GM19193 (cell line): ENCODE data around the gene LRRC34.

ENCODE experiments used
- POLR2A ChIP-seq: IDR thresholded peaks from 4 replicates; pipeline ENCODE4 v1.6.1; 2011; ENCODE audit not compliant: insufficient read depth, insufficient read length; ENCODE audit errors: extremely low read depth

LRRC34 gene, protein sequence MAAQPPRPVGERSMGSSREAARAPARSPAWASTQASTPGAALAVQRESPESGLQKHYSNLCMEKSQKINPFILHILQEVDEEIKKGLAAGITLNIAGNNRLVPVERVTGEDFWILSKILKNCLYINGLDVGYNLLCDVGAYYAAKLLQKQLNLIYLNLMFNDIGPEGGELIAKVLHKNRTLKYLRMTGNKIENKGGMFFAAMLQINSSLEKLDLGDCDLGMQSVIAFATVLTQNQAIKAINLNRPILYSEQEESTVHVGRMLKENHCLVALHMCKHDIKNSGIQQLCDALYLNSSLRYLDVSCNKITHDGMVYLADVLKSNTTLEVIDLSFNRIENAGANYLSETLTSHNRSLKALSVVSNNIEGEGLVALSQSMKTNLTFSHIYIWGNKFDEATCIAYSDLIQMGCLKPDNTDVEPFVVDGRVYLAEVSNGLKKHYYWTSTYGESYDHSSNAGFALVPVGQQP

DNA sequence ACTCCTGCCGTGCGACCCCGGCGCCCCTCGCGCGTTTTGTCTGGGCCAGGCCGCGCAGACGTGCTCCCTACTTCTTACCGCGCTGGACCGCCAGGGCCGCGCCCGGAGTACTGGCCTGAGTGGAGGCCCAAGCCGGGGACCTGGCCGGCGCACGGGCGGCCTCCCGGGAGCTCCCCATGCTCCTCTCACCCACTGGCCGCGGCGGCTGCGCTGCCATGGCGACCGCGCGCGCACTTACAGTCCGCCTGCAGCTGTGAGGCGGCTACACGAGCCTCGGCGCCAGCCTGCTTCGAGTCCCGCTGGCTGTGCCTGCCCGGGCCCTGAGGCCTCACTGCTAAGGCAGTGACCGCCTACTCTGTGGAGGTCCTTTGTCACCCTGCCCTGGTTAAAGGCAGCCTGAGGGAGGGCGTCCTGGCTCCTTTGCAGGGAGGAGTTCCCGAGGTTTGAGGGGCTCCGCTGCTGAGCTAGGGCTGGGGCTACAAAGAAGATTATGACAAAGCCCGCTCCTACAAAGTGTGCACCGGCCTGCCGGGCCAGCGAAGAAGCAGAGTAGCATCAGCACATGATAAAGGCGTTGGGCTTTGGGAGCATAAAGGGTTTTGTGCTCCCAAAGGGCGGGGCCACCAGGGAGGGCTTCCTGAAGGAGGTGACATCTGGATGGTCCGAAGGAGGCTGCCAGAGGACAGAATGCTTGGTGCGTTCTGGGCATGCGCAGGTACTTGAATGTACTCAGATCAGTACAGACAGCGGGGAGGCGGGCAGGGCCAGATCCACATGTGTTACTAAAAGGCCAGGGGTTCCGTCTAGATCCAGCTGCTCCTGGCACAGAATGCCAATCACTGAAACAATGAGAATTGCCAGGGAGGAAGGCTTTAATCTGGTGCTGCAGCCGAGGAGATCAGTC is at the start of gene LRRC34, which contains the start of gene LRRIQ4:
Gene LRRC34, minus strand, starts transcription at position 573 of the 904 bp plus-strand sequence. Its CDS starts 356 bp downstream, at position 217.
Gene LRRIQ4, plus strand, starts transcription at position 539 of the 904 bp plus-strand sequence. CDS start 9,052 bp downstream, outside the sequence.
- TF ChIP-seq POLR2A, result peak; percentile 10

DNA sequence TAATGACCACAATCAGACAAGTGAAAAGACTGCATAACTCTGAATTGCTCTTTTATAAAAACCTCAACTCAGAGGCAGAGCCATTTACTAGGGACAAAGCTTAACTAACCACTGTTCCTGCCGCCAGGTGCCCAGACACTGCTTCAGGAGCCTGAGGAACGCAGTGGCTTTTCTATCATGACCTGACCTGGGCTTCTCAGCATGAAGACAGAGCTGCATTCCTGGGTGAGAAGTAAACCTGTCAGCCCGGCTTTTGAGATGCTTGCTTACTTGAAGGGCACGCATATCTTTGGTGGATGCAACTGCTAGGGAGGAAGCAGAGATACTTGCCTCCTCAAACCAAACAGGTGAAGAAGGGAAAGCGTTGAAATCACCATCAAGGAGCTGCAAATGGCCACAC is 49.2 kb upstream of the LRRC34 start:
- no peak for TF ChIP-seq POLR2A

DNA sequence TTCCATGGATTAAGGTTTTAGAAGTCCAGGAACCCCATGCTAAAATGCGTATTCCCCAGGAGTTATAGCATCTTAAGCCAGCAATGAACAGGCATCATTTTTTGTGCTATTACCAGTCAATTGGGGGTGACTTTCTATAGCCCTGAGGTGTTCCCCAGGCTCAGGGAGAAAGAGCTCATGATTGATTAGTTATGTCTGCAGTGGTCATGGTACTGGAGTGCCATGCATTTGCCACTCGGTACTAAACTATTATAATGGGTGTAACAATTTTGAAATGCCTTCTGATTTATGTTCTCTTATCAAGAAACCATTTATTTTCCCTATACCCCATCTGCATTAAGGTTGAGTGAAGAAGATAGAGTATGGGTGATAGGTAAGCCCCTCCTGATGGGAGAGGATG is 45.1 kb upstream of the LRRC34 start:
- TF ChIP-seq POLR2A, result no peak

DNA sequence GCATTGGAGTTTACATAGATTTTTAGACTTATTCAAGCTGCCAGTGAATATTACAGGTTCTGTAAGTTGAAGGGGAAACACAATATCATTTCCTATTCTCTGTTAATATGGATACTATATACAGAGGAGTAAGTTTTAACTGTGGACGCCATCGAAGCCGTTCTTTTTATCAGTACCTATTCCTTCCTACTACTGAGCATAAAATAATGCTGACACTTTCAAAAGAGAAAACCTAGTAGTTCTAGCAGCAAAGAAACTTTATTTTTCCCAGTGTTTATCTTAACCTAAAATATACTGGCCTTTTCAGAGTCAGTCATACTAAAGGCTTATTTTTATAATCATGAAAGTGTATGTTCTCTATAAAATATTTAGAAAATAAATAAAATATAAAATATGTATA is 42.8 kb upstream of the LRRC34 start:
- no peak for TF ChIP-seq POLR2A

DNA sequence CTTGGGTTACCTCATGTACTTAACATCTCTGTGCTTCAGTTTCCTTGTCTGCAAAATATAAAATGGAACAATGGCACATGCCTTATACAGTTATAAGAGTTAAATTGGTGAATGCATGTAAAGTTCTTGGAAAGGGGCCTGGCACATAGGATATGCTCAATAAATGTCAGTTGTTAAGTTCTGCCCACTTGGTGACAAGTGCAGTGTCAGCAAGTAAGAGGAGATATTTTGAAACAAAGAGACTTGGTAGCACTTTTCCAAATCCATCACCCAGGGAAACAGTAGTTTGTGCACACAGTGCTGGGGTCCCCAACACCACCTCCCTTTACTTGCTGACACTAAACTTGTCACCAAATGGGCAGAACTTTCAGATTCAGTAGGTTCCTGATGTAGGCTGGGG is 37.9 kb upstream of the LRRC34 start:
- no peak for TF ChIP-seq POLR2A

DNA sequence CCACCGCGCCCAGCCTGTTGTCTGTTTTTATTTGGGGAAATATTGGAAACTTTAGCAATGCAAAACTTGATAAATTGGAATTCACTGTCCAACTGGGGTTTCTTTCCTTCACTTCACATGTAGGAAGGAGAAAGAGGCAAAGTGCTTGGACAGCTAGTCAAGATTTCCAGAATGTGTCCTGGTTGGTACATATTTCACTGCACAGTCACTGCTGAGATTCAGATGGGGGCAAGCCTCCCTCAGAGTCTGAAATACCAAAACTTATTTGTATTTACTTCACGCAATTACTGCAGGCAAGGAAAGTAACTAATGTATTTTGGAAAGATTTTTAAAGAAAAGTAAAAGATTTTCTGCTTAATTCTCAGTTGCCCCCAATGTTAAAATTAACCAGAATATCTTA is 36.0 kb upstream of the LRRC34 start:
- no peak for TF ChIP-seq POLR2A

DNA sequence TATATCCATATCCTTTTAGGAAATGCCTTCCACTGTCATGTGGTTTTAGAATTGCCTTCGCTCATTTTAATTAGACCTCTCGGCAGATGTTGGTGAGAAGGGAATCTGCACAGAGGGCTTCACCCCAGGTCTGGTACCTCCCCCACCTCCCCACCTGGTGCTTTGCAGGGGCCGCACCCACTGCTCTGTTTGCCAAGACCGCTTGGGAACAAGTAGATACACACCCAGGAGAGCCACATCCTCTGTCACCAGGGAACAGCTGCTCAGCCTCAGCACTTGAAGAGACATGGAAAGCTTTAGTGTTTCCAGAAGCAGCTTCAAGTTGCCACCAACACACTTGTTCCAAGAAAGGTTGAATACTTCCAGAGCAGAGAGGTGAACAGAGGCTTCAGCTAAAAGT is 35.2 kb upstream of the LRRC34 start:
- TF ChIP-seq POLR2A, result no peak

DNA sequence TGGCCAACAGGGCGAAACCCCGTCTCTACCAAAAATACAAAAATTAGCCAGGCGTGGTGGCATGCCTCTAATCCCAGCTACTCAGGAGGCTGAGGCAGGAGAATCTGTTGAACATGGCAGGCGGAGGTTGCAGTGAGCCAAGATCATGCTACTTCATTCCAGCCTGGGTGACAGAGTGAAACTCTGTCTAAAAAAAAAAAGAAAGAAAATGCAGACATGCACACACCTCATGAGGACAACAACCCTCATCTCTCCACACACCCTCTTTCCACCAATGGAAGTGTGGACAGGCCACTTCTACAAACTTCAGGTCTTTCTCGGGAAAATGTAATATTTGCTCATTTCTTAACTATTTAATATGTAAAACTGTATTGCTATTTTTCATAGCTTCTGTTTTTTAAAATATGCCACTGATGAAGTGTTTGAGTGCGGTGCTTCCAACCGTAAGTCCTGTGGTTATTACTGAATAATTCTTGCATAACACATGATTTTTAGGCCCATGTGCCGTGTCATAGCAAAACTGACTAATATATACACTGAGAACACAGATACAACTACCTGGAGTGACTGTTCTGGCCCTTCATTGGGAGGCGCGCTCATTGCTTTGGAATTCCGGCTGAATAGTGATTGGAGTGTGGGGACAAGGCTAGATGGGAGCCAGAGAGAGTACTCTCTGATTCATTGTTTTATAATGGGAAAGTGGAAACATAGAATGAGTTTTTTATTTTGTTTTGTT is 33.9 kb upstream of the LRRC34 start:
- no peak for TF ChIP-seq POLR2A

DNA sequence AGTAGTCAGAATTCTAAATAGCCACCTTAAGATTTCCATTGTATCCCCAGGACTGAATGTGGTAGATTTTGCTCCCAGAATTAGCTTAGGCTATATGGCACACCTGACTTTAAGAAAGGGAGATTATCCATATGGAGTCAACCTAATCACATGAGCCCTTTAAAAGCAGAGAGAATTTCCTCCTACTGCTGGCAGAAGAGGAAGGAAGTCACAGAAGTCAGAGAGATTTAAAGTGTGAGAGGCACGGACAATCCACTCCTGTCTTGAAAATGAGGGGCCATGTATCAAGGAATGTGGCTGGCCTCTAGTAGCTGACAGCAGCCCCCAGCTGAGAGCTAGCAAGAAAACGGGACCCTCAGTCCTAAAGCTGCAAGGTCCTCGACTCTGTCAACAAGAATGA is 30.3 kb upstream of the LRRC34 start:
- no peak for TF ChIP-seq POLR2A

DNA sequence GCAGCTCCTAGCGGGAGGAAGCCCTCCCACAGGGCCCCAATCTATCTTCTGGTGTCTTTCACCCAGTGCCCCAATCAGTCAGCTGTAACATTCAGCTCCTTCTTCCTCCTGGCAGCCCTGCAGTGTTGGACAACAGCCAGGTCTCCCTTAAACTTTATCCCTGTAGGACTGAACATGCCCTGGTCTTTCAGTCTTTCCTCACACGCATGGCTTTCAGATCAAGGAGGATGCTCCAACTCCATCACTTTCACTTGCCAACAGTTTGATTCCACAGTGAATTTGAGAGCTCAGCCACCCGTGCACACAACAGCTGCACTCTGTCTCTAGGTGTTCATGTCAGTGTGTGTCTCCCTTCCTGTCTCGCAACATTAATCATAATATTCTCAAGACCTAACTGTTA is 28.5 kb upstream of the LRRC34 start:
- no peak for TF ChIP-seq POLR2A

DNA sequence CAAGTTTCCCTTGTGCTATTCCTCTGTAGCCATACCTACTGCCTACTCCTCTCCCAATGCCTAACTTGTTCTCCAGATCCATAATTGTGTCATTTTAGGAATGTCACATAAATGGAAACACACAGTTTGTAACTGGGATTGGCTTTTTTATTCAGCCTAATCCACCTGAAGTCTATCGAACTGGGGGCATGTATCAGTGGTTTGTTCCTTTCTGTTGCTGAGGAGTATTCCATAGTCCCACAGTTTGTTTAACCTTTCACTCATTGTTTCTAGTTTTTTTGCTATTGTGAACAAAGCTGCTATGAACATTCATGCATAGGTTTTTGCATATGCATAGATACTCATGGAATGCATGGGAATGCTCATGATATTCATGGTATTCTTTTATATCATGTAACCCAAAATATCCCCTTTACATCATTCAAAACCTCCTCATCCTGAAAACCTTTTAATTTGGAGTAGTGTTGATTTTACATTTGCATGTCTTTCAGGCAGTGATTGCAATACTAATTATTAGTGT is 25.9 kb upstream of the LRRC34 start:
- TF ChIP-seq POLR2A, result no peak

DNA sequence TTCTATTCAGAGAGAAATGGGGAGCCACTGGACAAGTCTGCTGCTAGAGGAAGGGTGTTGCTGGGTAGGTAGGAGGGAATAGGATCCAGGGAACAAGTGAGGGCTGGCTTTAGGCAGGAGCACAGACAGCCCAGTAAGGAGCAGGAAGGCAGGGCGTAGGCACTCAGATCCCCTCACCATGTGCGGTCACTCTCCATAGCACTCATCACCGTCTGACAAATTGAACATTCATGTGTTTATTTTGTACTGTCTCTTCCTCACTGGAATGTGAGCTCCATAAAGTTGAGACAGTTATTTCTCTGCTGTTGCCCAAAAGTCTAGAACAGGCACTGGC is 24.2 kb upstream of the LRRC34 start:
- no peak for TF ChIP-seq POLR2A

DNA sequence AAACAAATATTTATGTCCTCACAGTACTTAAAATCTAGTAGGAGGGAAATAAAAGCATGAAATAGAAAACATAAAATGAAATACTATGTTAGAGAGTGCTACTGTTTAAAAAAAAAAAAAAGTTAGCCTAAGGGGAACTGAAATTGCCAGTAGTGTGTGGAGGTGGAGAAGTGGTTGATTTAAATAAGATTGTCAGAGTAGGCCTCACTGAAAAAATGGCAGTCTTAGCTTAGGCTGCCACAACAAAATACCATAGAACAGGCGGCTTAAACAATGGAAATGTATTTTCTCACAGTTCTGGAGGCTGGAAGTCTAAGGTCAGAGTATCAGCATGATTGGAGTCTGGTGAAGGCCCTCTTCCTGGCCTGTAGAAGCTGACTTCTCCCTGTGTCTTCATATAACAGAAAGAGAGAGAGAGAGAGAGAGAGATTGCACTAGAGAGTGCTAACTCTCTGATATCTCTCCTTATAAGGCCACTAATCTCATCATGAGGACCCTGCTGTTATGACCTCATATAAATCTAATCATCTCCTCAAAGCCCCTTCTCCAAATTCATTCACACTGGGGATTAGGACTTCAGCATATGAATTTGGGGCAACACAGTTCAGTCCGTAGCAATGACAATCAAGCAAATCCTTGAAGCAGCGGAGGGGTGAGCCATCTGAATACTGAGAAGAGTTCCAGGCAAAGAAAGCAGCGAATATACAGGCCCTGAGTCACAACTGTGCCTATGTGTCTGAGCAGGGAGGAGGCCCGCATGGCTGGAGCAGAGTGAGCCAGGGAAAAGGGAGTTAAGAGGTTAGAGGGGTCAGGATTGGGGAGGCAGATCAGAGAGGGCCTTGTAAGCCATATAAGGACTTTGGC is 23.6 kb upstream of the LRRC34 start:
- no peak for TF ChIP-seq POLR2A

DNA sequence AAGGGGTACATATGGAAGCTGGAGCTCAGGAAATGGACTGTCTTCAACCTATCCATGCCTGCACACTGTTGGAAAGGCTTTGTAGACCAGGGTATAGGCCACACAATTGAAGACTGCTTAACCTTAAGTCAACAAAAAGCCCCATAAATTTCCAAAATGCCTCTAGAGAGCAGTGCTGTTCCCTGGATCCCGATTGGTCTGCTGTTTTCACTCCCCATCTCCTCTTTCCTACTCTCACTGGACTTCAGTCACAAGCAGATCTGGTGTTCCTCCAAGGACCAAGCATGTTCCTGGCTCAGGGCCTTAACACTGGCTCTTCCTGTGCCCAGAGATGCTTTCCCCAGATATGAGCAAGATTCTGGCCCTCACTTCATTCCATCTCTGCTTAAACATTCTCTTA is 22.8 kb upstream of the LRRC34 start:
- TF ChIP-seq POLR2A, result no peak
